Ovary (tissue), 9 donors: ENCODE measurements around the gene UNC93A. TPM values are rescaled to one million over a fixed set of nuclear protein-coding genes. Genes with fewer than 3 reads are reported as not detected.
A peak's percentile ranks its signal among the peaks of the same experiment; 100 is the strongest.

Experiments
- DNase-seq, 5 donors: peaks; one replicate each; pipeline ENCODE4 v3.0.0-alpha.2; 2019 to 2020
- H3K27ac ChIP-seq, 2 donors: fragments of 200-600 bp; one replicate each; pipeline versions ENCODE4 v1.5.1 to v1.8.0; 2019 to 2022
- H3K27me3 ChIP-seq: fragments of 200-600 bp; one replicate; pipeline ENCODE4 v1.8.0; 2022
- H3K36me3 ChIP-seq: fragments of 200-600 bp; sonication (generic); one replicate; pipeline ENCODE4 v1.5.1; 2019
- H3K4me1 ChIP-seq: one replicate; pipeline ENCODE4 v1.8.1; 2013; ENCODE audit warnings: mild to moderate bottlenecking, moderate library complexity; ENCODE audit not compliant: insufficient read depth
- H3K4me3 ChIP-seq: fragments of 200-600 bp; sonication (generic); one replicate; pipeline ENCODE4 v1.5.1; 2017
- H3K9me3 ChIP-seq, 2 donors: fragments of 200-600 bp in 1 of 2; sonication (generic) in 1 of 2; one replicate each; pipeline versions ENCODE4 v1.5.1 to v1.8.1; 2013 to 2019; ENCODE audit warnings: mild to moderate bottlenecking in 1 of 2, moderate library complexity in 1 of 2
- EP300 ChIP-seq: sonication (generic); formaldehyde crosslinking; IDR thresholded peaks from one replicate; pipeline ENCODE4 v1.6.1; 2017; ENCODE audit warnings: antibody characterized with exemption
- POLR2A ChIP-seq: fragments of 450-650 bp; IDR thresholded peaks from one replicate; pipeline ENCODE4 v1.6.1; 2017; ENCODE audit warnings: antibody characterized with exemption, mild to moderate bottlenecking, moderate library complexity
- WGBS, 3 donors: extraction: QIAGEN DNeasy Blood & Tissue Kit in 1 of 3; methylation state at CpG; one replicate each; pipeline versions ENCODE4 v1.1.5 to v1.1.7; 2013 to 2017; 5-methylcytosine and 5-hydroxymethylcytosine counted together
- intact Hi-C, 4 donors: fragments of 100-400 bp; cut with DNase I; formaldehyde crosslinking; loops; one replicate each; pipeline versions ENCODE4 v1.11.0 to v1.15.1; 2022 to 2023
- polyA plus RNA-seq, 2 donors: library from polyadenylated mRNA; stranded (reverse); fragments of 200-250 nt in 1 of 2; fragments of 350-450 nt in 1 of 2; fragmentation: Illumina TruSeq in 1 of 2; extraction: RNeasy Lipid Tissue Mini Kit (QIAGEN cat#74804) in 1 of 2; gene quantifications; one replicate each; pipeline ENCODE4 v1.2.3, GENCODE V29; 2013 to 2014
- total RNA-seq, 7 donors: library from RNA; depleted of rRNA in 2 of 7; stranded (reverse); fragments of >200 nt in 2 of 7; fragmentation: NEBNext Ultra II Directional in 3 of 7; extraction: Animal tissue kit (Norgen Biotek cat#: 25700) in 3 of 7; gene quantifications; one replicate each; pipeline versions ENCODE4 v1.1.0 to v1.2.4, GENCODE V29; 2016 to 2023
- TF ChIP-seq, protein P1 (sequence below), 3 donors: fragments of 450-650 bp in 2 of 3; fragments of 200-600 bp in 1 of 3; IDR thresholded peaks; one replicate each; pipeline versions ENCODE4 v1.5.1 to v1.8.0; 2016 to 2022; ENCODE audit warnings: antibody characterized with exemption in 3 of 3, mild to moderate bottlenecking in 1 of 3
- donor health status: DM: no; HTN: no; CAD: no; lungs with moderate emphysema.
- donor health status: DM: no; HTN: no; CAD: no.
- donor health status: Bipolar disorder and iron deficiency.
- donor health status: DM: yes; HTN: yes; CAD: no.
- donor health status: DM: no; HTN: no; CAD: no.
- donor health status: DM: yes; HTN: yes; CAD: no.

The UNC93A gene
- total and polyA plus RNA-seq, 9 donors: 0.41 to 0.92 (median 0.42) TPM; not detected in 6

DNA sequence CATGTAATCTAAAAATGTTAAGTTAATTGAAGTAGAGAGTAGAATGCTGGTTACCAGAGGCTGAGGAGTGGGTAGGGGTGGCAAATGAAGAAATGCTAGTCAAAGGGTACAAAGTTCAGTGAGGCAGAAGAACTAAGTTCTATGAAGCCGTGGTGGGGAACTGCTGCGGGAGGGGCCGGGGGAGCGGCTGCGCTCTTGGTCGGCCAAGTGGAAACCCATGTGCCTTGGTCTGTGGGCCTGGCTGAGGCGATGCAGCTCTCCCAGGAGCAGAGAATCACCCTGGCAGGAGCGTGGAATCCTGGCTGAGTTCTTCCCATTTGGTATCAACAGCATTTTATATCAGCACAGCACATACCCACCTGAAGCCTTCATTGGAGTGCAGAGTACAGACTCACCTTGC is 56.1 kb downstream of the UNC93A start:
- no peak for TF ChIP-seq EP300
- TF ChIP-seq POLR2A: no peak
- TF ChIP-seq, protein P1, sequence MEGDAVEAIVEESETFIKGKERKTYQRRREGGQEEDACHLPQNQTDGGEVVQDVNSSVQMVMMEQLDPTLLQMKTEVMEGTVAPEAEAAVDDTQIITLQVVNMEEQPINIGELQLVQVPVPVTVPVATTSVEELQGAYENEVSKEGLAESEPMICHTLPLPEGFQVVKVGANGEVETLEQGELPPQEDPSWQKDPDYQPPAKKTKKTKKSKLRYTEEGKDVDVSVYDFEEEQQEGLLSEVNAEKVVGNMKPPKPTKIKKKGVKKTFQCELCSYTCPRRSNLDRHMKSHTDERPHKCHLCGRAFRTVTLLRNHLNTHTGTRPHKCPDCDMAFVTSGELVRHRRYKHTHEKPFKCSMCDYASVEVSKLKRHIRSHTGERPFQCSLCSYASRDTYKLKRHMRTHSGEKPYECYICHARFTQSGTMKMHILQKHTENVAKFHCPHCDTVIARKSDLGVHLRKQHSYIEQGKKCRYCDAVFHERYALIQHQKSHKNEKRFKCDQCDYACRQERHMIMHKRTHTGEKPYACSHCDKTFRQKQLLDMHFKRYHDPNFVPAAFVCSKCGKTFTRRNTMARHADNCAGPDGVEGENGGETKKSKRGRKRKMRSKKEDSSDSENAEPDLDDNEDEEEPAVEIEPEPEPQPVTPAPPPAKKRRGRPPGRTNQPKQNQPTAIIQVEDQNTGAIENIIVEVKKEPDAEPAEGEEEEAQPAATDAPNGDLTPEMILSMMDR (IDR thresholded peaks at IDR 0.05): no peak
- Histone ChIP-seq H3K27me3 (no peaks in the 10 kb centered on the region), H3K27ac (no peak overlapping the region), H3K4me1 (no peaks in the 10 kb centered on the region), H3K36me3 (no peaks in the 10 kb centered on the region), H3K4me3 (no peak overlapping the region), H3K9me3 (no peaks in the 10 kb centered on the region)
- intact Hi-C loops: no loop called here
- 87 to 90% (median 89%) methylated on average over 8 of the region's 8 CpGs for WGBS, 3 donors
- no peak for DNase-seq

DNA sequence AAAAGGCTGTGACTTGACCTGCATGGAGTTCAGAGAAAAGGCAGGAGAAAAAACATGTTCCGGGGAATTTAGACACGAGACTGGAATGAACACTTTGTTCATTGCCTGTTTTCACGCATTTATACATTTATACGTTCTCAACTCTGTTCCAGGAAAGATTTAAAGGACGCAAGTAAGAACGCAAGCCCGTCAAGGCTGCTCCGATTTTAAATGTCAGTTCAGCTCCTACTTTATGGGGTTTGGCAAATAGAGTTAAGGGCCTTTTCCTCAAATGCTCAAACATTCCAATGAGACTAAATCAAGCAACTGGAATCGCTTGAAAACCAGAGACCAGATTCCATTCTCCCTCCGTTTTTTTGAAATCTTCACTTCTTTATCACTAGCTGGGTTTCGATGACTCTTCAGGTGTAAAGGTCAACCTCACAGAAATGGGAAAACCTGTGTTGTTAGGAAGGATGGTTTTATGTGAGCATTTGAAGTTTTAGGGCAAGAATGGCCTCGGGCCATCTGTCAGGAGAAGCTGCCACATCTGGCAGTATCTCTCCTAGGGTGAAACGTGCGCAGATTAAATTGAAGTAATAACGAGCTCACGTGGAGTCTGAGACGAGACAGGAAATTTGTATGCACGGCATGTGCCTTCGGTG is 58.6 kb downstream of the UNC93A start:
- no peaks in the 10 kb centered on the region for H3K27me3 ChIP-seq
- H3K27ac ChIP-seq: no peak overlapping the region
- no peak for DNase-seq
- TF ChIP-seq EP300 (no peak), POLR2A (no peak)
- TF ChIP-seq, protein P1 (IDR thresholded peaks at IDR 0.05): no peak
- H3K4me1 ChIP-seq: no peaks in the 10 kb centered on the region
- intact Hi-C loops: no loop called here
- H3K4me3 ChIP-seq: no peak overlapping the region
- H3K9me3 ChIP-seq: peaks cover 0 to 2% of the 10 kb centered on the region in 2 donors
- no peaks in the 10 kb centered on the region for H3K36me3 ChIP-seq
- WGBS, 3 donors: 50 to 60% (median 51%) methylated on average over 19 of the region's 19 CpGs

DNA sequence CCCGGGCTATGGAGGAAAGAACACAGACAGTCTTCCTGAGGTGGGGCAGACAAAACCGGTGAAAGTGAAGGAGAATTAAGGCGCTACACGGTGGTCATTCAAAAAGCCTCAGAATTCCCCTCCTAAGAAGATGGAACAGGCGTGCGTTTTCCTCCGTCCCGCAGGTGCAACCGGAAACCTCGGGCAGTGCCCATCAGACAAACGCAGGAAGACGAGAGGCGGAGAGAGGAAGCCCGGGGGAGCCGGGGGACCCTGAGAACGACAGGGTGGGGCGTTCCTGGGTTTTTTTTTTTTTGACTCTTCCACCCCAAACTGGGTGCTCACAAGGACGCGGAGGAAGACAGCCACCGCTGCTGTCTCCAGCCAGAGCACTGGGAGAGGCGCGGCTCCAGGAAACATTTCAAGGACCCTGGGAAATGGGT is 59.2 kb downstream of the UNC93A start:
- WGBS, 3 donors: 4 to 9% (median 4%) methylated on average over 22 of the region's 22 CpGs
- H3K9me3 ChIP-seq: peaks cover 0 to 2% of the 10 kb centered on the region in 2 donors
- no peaks in the 10 kb centered on the region for H3K27me3 ChIP-seq
- H3K4me3 ChIP-seq: peak overlapping the region; percentile 29
- no peak for DNase-seq
- no peaks in the 10 kb centered on the region for H3K36me3 ChIP-seq
- no peaks in the 10 kb centered on the region for H3K4me1 ChIP-seq
- H3K27ac ChIP-seq: no peak overlapping the region
- TF ChIP-seq POLR2A (no peak), EP300 (no peak)
- TF ChIP-seq, protein P1 (IDR thresholded peaks at IDR 0.05): no peak
- intact Hi-C loops: no loop called here

DNA sequence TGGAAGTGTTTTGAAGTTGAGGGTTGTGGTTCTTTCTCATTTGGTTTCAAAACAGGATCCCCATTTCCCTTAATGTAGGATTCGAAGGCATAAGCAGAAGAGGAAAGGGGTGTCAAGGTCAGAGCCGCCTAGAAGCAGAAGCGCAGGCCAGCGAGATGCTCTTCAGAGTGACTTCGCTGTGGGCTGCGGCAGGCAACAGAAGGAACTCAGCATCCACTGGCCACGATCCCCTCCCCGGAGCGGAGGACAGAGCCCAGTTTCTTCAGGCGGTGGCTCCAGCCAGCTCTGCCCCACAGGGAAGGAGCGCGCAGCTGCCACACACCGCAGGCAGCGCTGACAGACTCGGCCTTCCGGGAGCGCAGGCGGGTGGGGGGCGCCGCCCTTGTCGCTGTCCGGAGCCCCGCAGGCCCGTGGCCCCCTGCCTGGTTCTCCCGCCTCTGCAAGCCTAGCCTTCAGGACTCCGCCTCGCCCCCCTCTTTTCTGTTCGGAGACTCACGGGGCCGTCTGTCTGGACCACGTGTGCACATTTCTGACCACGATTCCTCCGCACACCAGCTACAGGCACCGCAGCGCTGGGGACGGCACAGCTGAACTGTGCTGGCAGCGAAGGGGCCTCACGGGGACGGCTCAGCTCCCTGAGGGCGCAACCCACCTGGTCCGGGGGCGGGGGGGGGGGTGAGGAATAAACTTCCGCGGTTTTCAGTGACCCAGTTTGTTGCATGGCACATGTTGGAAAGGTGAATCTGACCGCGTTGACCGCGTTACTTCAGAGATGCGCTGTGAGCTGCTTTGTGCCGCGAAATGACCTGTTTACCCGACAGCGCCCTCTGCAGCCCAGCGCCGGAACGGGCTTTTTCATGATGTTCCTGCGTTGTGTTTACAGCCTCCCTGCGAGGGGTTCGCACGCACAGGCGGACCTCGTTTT is 59.9 kb downstream of the UNC93A start:
- no peak for TF ChIP-seq POLR2A
- no peak for TF ChIP-seq EP300
- TF ChIP-seq, protein P1 (IDR thresholded peaks at IDR 0.05): peak; percentile 29 to 37 (median 36)
- peaks cover 0 to 2% of the 10 kb centered on the region in 2 donors for H3K9me3 ChIP-seq
- 1% methylated on average over 46 to 60 of the region's 62 CpGs for WGBS, 3 donors
- H3K4me3 ChIP-seq: peak overlapping the region; percentile 29
- peak; percentile 54 to 84 (median 66) for DNase-seq
- no peaks in the 10 kb centered on the region for H3K27me3 ChIP-seq
- intact Hi-C loops: no loop called here
- no peaks in the 10 kb centered on the region for H3K4me1 ChIP-seq
- H3K27ac ChIP-seq: no peak overlapping the region
- H3K36me3 ChIP-seq: no peaks in the 10 kb centered on the region
